Endodermal cell (in vitro differentiated cells): Measurements from ENCODE around the gene FABP1. TPM values are rescaled to one million over a fixed set of nuclear protein-coding genes. Genes with fewer than 3 reads are reported as not detected.

Experiments
- DNase-seq: peaks from one replicate; pipeline ENCODE4 v3.0.0-alpha.2; 2017
- H3K27ac ChIP-seq: 2 replicates; pipeline ENCODE4 v1.5.1; 2013; ENCODE audit warnings: mild to moderate bottlenecking, low read depth, low read length, moderate library complexity
- H3K27me3 ChIP-seq: 2 replicates; pipeline ENCODE4 v1.6.1; 2013; ENCODE audit warnings: mild to moderate bottlenecking, low read length, moderate library complexity; ENCODE audit not compliant: insufficient read depth, control insufficient read depth, poor library complexity, severe bottlenecking
- H3K36me3 ChIP-seq: 2 replicates; pipeline ENCODE4 v1.7.0; 2013; ENCODE audit warnings: mild to moderate bottlenecking, low read length, moderate library complexity; ENCODE audit not compliant: control insufficient read depth, insufficient read depth
- H3K4me1 ChIP-seq: one replicate; pipeline ENCODE4 v1.7.0; 2013; ENCODE audit warnings: low read length; ENCODE audit not compliant: control insufficient read depth, insufficient read depth
- H3K4me3 ChIP-seq: 2 replicates; pipeline ENCODE4 v1.5.1; 2013; ENCODE audit warnings: mild to moderate bottlenecking, low read length, moderate library complexity
- H3K9ac ChIP-seq: 2 replicates; pipeline ENCODE4 v1.6.1; 2013; ENCODE audit warnings: mild to moderate bottlenecking, low read length, moderate library complexity; ENCODE audit not compliant: poor library complexity, severe bottlenecking; ENCODE audit errors: extremely low read depth
- H3K9me3 ChIP-seq: 2 replicates; pipeline ENCODE4 v1.6.1; 2013; ENCODE audit warnings: mild to moderate bottlenecking, low read length, moderate library complexity; ENCODE audit not compliant: control insufficient read depth
- H3K27ac Mint-ChIP-seq: 2 replicates; pipeline ENCODE4 v1.8.0; 2020; ENCODE audit warnings: mixed read lengths
- H3K27me3 Mint-ChIP-seq: 2 replicates; pipeline ENCODE4 v1.8.0; 2021; ENCODE audit warnings: mild to moderate bottlenecking, mixed read lengths; ENCODE audit not compliant: insufficient read depth
- H3K36me3 Mint-ChIP-seq: 2 replicates; pipeline ENCODE4 v1.8.0; 2020; ENCODE audit warnings: low read depth, mixed read lengths
- H3K4me1 Mint-ChIP-seq: 2 replicates; pipeline ENCODE4 v1.8.0; 2020; ENCODE audit warnings: mixed read lengths
- H3K4me3 Mint-ChIP-seq: 2 replicates; pipeline ENCODE4 v1.8.0; 2020; ENCODE audit warnings: mild to moderate bottlenecking, moderate library complexity, mixed read lengths
- H3K9me3 Mint-ChIP-seq: 2 replicates; pipeline ENCODE4 v1.8.0; 2020; ENCODE audit warnings: mild to moderate bottlenecking, mixed read lengths
- WGBS, 2 experiments: methylation state at CpG; one replicate each; pipeline versions ENCODE4 v1.1.5 to v1.1.7; 2013; ENCODE audit warnings: missing lambda C conversion rate in 2 of 2, mixed read lengths in 1 of 2; ENCODE audit not compliant: insufficient coverage in 1 of 2, insufficient read length in 1 of 2; 5-methylcytosine and 5-hydroxymethylcytosine counted together
- microRNA-seq: library from miRNA; unstranded; fragments of <30 nt; microRNA quantifications from one replicate; pipeline ENCODE4 v1.2.0, GENCODE V29; 2020; ENCODE audit warnings: borderline microRNAs expressed
- total RNA-seq, 2 donors: library from RNA; stranded (reverse); fragmentation: NEBNext Ultra II Directional in 1 of 2; extraction: Animal tissue kit (Norgen Biotek cat#: 25700) in 1 of 2; gene quantifications; 2 replicates in 1 of 2; 3 replicates in 1 of 2; pipeline ENCODE4 v1.2.1, GENCODE V29; 2021
- TF ChIP-seq, protein P1 (sequence below): fragments of 200-600 bp; sonication (generic); conservative IDR thresholded peaks from 2 replicates; pipeline ENCODE4 v1.5.0; 2021; ENCODE audit warnings: antibody characterized with exemption, mild to moderate bottlenecking

The FABP1 gene
- total RNA-seq, 2 donors from 2014 or later: not detected

DNA sequence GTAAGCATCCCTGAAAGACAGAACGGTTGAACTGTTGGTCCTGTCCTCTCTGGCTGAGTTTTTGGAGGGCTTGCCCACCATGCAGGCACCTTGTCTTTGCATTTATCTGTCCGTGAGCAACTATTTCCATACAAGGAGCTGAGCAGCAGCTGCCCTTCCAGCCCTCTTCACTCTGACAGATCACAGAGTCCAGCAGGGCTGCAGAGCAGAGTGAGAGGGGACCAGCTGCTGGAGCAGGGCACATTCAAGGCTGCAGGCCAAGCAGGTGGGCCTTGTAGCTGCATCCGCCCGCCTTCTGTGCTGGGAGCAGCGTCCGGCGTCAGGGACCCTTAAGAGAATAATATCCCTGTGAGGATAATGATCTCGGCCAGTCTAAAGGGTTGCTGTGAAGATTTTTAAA, 50.8 kb downstream of the FABP1 start:
- no peak for DNase-seq
- Histone ChIP-seq H3K9me3 (no peaks in the 10 kb centered on the region), H3K4me1 (no peaks in the 10 kb centered on the region), H3K27me3 (no peaks in the 10 kb centered on the region), H3K36me3 (no peaks in the 10 kb centered on the region), H3K4me3 (no peak overlapping the region), H3K27ac (no peak overlapping the region), H3K9ac (no peak overlapping the region)
- TF ChIP-seq, protein P1, sequence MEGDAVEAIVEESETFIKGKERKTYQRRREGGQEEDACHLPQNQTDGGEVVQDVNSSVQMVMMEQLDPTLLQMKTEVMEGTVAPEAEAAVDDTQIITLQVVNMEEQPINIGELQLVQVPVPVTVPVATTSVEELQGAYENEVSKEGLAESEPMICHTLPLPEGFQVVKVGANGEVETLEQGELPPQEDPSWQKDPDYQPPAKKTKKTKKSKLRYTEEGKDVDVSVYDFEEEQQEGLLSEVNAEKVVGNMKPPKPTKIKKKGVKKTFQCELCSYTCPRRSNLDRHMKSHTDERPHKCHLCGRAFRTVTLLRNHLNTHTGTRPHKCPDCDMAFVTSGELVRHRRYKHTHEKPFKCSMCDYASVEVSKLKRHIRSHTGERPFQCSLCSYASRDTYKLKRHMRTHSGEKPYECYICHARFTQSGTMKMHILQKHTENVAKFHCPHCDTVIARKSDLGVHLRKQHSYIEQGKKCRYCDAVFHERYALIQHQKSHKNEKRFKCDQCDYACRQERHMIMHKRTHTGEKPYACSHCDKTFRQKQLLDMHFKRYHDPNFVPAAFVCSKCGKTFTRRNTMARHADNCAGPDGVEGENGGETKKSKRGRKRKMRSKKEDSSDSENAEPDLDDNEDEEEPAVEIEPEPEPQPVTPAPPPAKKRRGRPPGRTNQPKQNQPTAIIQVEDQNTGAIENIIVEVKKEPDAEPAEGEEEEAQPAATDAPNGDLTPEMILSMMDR: no peak
- Mint-ChIP-seq H3K4me1 (no peaks in the 10 kb centered on the region), H3K27me3 (no peaks in the 10 kb centered on the region), H3K9me3 (peaks cover 5% of the 10 kb centered on the region), H3K27ac (no peak overlapping the region), H3K36me3 (no peaks in the 10 kb centered on the region), H3K4me3 (no peak overlapping the region)
- WGBS, 2 experiments: 91 to 93% methylated on average over 7 to 8 of the region's 8 CpGs

DNA sequence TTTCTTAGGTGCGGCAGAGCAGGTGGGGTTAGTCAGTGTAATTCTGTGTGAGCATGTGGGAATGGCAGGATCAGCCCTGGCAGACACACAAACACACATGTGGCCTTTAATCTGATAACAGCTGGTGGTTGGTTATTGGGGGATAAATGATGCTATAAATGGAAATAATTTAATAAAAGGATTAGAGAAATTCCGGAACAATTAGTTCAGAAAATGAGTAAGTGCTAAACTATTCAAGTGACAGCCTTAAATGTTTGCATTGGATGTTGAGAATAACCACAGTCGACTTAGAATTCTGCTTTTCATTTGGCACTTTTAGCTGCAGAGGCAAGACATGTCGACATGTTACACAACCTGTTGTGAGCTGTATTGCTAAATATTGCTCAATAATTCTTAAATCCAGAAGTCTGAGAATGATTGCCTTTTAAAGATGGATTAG, 53.0 kb downstream of the FABP1 start:
- H3K36me3 ChIP-seq: no peaks in the 10 kb centered on the region
- Mint-ChIP-seq H3K27me3 (no peaks in the 10 kb centered on the region), H3K9me3 (peaks cover 5% of the 10 kb centered on the region), H3K27ac (no peak overlapping the region), H3K4me3 (no peak overlapping the region), H3K36me3 (no peaks in the 10 kb centered on the region), H3K4me1 (no peaks in the 10 kb centered on the region)
- H3K27me3 ChIP-seq: peaks cover 2% of the 10 kb centered on the region
- no peaks in the 10 kb centered on the region for H3K4me1 ChIP-seq
- H3K4me3 ChIP-seq: no peak overlapping the region
- TF ChIP-seq, protein P1: no peak
- no peak overlapping the region for H3K9ac ChIP-seq
- no peak overlapping the region for H3K27ac ChIP-seq
- no peaks in the 10 kb centered on the region for H3K9me3 ChIP-seq
- no peak for DNase-seq
- WGBS, 2 experiments: 88 to 100% methylated on average over 4 of the region's 4 CpGs

DNA sequence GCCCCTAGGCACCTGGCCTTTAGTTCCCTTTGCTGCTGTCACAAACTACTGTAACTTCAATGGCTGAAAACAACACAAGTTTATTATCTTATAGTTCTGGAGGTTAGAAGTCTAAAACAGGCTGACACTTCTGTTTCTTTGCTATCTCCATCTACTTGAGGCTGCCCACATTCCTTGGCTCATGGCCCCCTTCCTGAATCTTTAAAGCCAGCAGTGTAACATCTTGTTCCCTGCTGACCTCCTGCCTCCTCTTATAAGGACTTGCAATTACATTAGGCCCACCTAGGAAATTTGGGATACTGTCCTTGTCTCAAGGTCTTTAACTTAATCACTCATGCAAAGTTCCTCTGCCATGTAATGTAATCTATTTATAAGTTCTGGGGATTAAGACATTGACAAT, 53.7 kb downstream of the FABP1 start:
- DNase-seq: no peak
- TF ChIP-seq, protein P1: no peak
- Mint-ChIP-seq H3K4me1 (no peaks in the 10 kb centered on the region), H3K9me3 (peaks cover 5% of the 10 kb centered on the region), H3K4me3 (no peak overlapping the region), H3K27ac (no peak overlapping the region), H3K36me3 (no peaks in the 10 kb centered on the region), H3K27me3 (peaks cover 7% of the 10 kb centered on the region)
- Histone ChIP-seq H3K9ac (no peak overlapping the region), H3K4me1 (no peaks in the 10 kb centered on the region), H3K27me3 (peaks cover 9% of the 10 kb centered on the region), H3K4me3 (no peak overlapping the region), H3K27ac (no peak overlapping the region), H3K36me3 (no peaks in the 10 kb centered on the region), H3K9me3 (no peaks in the 10 kb centered on the region)

Small RNAs within 50 kb of the gene (microRNA-seq; reads per million reads assigned to microRNA genes)
- not detected for gene MIR4780

Other genes starting within 250 kb of the FABP1 start
- 10 to 100 TPM; 12.2 to 19.8 TPM for gene RNU2-63P, start 111.5 kb downstream of the FABP1 start, total RNA-seq
- gene KRCC1, start 72.3 kb downstream of the FABP1 start, total RNA-seq: 10 to 100 TPM; 11.7 to 20.3 TPM
- gene SMYD1, start 60.2 kb downstream of the FABP1 start, total RNA-seq: not detected
- 10 to 100 TPM; 10.4 to 26.5 TPM for gene THNSL2, start 42.3 kb upstream of the FABP1 start, total RNA-seq